HG03064 (cell line): ENCODE measurements around the gene PIK3C2G.
"Not testable (repeated sequence)": the region's sequence is repeated elsewhere in the genome, so short reads cannot be mapped to it uniquely, and the experiment has no call there.

Experiments used
- ATAC-seq: cut with Tn5 transposase; IDR thresholded peaks from one replicate; pipeline ENCODE4 v1.9.1; 2021; ENCODE audit warnings: low read depth; ENCODE audit not compliant: unreplicated experiment

Gene PIK3C2G

DNA sequence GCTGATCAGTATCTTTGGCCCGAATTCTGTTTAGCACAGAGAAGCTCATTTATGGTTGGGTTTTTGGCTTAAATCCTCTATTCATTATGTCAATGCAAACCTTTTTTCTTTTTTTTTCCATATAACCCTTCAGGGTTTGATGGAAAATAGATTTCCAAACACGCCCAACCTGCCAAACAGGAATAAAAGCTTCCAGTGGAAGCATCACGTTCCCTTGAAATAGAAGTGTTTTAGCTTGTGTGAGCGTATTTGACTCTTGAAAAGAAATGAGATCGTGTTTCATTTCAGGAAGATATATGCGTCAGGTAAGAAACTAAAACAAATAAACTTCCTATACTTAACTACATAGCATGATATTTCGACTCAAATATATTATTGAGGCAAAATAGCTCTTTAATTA is at the start of gene PIK3C2G:
Gene PIK3C2G, plus strand, starts transcription at position 246 of the 400 bp plus-strand sequence. CDS start 20,564 bp downstream, outside the sequence.
- no peak for ATAC-seq

GRCh38 chr12:18217966-18218365 is 43.4 kb upstream of the PIK3C2G start:
- ATAC-seq = no peak

DNA sequence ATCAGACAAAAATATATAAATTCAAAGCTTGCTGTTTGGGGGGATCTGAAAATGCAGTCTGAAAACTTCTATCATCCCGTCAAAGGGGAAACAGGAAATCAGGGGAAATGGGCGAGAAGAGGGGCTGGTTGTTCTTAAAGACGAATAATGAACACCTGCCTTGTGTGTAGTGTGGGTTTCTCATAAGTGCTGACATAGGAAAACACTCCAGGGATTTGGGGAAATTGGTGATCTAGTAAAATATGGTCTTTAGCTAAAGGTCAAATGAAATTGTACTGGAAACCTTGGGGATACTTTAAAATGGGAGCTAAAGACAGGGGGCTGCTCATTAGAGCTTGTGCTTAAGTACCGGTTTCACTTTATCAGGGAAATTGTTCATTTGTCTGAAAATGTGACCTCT is 39.6 kb upstream of the PIK3C2G start:
- no peak for ATAC-seq

DNA sequence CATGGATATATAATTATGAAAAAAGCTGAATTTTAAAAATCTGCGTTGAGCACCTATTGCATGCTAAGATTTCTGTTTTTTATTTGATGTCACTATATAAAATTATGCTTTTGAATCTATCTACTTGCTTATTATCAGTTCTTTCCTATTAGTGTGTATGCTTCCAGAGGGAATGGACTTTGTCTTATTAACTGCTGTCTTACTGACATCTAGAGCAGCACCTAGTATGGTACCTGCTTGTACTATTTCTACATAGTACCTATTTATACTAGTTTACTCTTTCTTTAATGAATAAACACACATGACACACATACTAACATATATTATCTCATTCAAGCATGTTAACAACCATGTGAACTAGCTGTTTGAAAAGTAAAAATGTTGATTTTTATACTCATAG is 38.6 kb upstream of the PIK3C2G start:
- ATAC-seq = no peak

DNA sequence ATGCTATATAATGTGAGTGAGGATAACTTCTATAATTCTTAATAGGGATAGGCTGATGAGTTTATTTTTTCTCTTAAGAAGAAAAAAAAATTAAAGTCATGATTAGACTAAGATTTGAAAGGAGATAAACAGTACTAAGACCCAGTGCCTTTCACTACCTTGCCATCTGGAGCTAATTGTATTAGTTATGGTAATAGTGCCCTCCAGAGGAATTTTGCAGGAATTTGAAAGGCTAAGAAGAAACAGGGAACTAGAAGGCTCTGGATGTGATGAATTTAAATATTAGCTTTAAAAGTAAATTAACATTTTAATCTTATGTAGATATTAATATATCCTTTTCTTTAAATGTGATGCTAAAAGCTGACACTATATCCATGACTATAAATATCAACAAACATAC is 36.6 kb upstream of the PIK3C2G start:
- ATAC-seq = no peak

DNA sequence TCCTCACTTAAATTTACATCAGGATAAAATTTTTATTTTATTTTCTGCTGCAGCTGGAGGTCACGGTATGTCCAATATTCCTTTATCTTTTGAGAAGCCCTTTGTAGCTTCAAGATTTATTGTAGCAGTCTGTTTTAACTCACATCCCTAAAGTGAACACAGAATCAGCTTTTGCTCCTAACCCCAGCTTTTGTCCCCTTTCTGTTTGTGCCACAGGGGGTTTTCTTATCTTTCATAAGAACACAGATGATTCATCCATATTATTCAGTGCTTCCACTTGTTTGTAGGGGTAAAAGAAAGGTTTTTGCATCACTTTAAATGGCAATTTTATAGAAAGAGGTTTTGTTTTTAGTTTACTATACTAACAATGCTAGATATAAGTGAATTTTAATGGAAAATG is 21.8 kb upstream of the PIK3C2G start:
- no peak for ATAC-seq

GRCh38 chr12:18242380-18243089 is 18.8 kb upstream of the PIK3C2G start:
- ATAC-seq = no peak

GRCh38 chr12:18243238-18243637 is 18.1 kb upstream of the PIK3C2G start:
- ATAC-seq = no peak

- ATAC-seq = no peak
These were observed 15.3 kb upstream of the PIK3C2G start for GRCh38 chr12:18246066-18246465.

- ATAC-seq = no peak
These were observed 10.9 kb upstream of the PIK3C2G start for GRCh38 chr12:18250313-18250916.

GRCh38 chr12:18254081-18254480 is 7.2 kb upstream of the PIK3C2G start:
- ATAC-seq = no peak

DNA sequence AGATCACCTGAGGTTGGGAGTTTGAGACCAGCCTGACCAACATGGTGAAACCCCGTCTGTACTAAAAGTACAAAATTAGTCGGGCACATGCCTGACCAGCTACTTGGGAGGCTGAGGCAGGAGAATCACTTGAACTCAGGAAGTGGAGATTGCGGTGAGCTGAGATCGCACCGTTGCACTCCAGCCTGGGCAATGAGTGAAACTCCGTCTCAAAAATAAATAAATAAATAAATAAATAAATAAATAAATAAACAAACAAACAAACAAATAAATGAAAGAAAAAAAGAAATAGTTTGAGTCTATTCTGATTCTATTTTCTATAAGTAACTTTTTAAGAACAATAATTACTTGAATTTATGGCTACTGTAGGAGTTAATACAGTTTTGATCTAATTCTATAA is 6.3 kb upstream of the PIK3C2G start:
- ATAC-seq = not testable (repeated sequence)

- ATAC-seq = no peak
These were observed 4.1 kb upstream of the PIK3C2G start for GRCh38 chr12:18257251-18257650.

GRCh38 chr12:18258929-18259328 is 2.4 kb upstream of the PIK3C2G start:
- ATAC-seq = no peak

DNA sequence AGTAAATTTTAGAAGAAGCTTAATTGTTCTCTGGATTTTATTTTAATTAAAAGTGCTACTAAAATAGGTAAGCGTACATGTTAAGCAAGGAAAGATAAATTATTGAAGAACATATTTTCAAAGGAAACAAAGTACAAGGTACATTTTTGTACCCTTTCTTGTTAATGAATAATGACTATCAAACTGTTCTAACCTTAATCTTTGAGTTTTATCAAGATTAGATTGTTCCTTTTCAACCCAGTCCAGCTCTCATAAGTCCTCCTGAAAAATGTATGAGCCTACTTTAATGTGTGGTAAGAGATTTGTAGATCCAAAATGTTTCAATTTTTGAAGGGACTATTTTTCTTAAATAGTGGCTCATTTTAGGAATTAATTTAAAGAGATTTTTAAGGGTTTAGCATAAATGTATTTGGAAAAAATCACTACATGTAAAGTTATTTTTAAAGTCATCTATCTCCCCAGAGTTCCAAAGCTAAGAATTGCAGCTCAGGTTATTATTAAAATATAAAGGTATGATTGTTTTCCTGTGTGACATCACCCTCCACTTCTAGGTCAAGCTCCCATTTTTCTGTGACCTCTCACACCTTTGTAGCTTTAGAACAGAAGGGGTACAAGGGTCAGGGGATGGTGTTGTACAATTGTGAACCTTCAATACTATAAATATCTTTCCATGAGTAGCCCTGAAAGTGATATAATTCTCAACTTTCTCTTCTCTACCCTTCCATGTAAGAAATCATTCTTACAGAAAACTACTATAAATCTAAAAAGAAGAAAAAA is 1.2 kb upstream of the PIK3C2G start:
- no peak for ATAC-seq

GRCh38 chr12:18261906-18262305 is 588 bp downstream of the PIK3C2G start:
- no peak for ATAC-seq

- no peak for ATAC-seq
These were observed 1.2 kb downstream of the PIK3C2G start for GRCh38 chr12:18262514-18262913.

DNA sequence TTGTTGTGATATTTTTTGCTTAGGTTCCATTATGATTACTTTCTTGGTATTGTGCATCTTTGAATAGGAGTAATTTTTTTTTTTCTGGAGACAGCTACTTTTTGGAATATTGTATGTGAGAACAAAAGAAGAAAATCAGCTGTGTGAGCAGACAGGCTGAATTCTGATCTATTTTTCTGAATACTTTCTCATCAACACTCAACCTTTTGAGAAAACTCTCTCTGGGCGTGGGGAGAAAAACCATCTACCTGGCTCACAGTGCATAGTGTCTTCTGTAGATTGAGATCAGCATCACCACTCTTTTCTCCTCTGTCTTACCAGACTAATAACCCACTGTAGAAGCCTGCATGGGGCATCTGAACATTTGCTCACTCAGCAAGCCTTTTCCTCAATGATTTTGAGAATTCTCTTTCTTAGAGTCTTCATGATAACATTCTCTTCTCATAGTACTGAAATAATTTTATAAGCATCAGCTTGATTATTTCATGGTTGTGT is 3.3 kb downstream of the PIK3C2G start:
- ATAC-seq = no peak

- ATAC-seq = no peak
These were observed 6.2 kb downstream of the PIK3C2G start for GRCh38 chr12:18267427-18268099.

- no peak for ATAC-seq
These were observed 9.7 kb downstream of the PIK3C2G start for GRCh38 chr12:18270958-18271460.

DNA sequence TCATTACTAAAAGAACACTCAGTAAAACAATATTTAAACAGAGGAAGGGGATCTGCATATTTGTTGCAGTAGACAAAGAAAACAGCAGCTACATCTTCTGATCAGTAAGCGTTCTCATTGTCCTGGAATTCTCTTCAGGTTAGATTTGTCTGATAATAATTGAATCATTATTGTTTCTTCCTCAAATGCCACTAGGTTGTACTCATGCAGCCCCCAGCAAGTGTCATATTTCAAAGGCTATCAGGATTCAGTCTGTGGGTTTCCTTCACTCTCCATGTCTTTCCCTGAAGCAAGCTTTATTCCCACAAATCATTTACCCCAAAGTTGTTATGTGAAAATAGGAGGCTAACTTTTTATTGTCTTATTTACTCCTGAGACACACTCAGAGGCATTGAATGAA is 14.7 kb downstream of the PIK3C2G start:
- no peak for ATAC-seq
